ENCODE data around the gene CIC. TPM values are rescaled to one million over a fixed set of nuclear protein-coding genes. Genes with fewer than 3 reads are reported as not detected.

The CIC gene
- polyA plus RNA-seq, 1 donor (not counting 4 experiments of a cell fraction or from before 2014, with no cell fraction given) = 3.1 TPM

GRCh38 chr19:42333975-42334696, 65.1 kb downstream of the CIC start:
- FAIRE-seq (no peak), DNase-seq (ENCODE audit: low read depth, low spot score) (no peak)
- no peaks in the 10 kb centered on the region for H4K20me1 ChIP-seq (ENCODE audit: control insufficient read depth, extremely low read depth, insufficient read depth, low read length)
- TF ChIP-seq CTCF (optimal IDR thresholded peaks at IDR 0.05 in 1 of 3, IDR thresholded peaks at IDR 0.05 in 1 of 3, conservative IDR thresholded peaks at IDR 0.05 in 1 of 3; ENCODE audit: extremely low read depth in 1 of 3, insufficient read depth in 2 of 3, low read length in 3 of 3) (no peak), EZH2 (IDR thresholded peaks at IDR 0.05; ENCODE audit: low read length) (no peak)
- no peak overlapping the region for H3K4me3 ChIP-seq (ENCODE audit: control insufficient read depth in 2 of 3, extremely low read depth in 1 of 3, insufficient read depth in 2 of 3, low read depth in 1 of 3, low read length in 3 of 3)
- H3K9me1 ChIP-seq (ENCODE audit: control insufficient read depth, extremely low read depth, insufficient read depth, low read length) = no peaks in the 10 kb centered on the region
- H3K79me2 ChIP-seq (ENCODE audit: control insufficient read depth, insufficient read depth, low read length) = no peaks in the 10 kb centered on the region
- no peaks in the 10 kb centered on the region for H3K9me3 ChIP-seq (ENCODE audit: control insufficient read depth, low read depth, low read length)
- H3K4me1 ChIP-seq (ENCODE audit: control insufficient read depth, extremely low read depth, insufficient read depth, low read length) = no peaks in the 10 kb centered on the region
- H3K4me2 ChIP-seq (ENCODE audit: control insufficient read depth, extremely low read depth, insufficient read depth, low read depth, low read length) = no peak overlapping the region
- no peak overlapping the region for H2AFZ ChIP-seq (ENCODE audit: control insufficient read depth, low read length)
- no peaks in the 10 kb centered on the region for H3K27me3 ChIP-seq (ENCODE audit: control insufficient read depth, extremely low read depth, insufficient read depth, low read length)
- H3K9ac ChIP-seq (ENCODE audit: control insufficient read depth, extremely low read depth, insufficient read depth, low read length) = no peak overlapping the region
- peaks cover 3 to 9% of the 10 kb centered on the region in 2 experiments for H3K36me3 ChIP-seq (ENCODE audit: control insufficient read depth in 2 of 2, extremely low read depth in 1 of 2, insufficient read depth in 2 of 2, low read length in 2 of 2)
- H3K27ac ChIP-seq (ENCODE audit: control insufficient read depth, insufficient read depth, low read length) = no peak overlapping the region
- dilution Hi-C loops (cut with MboI; ENCODE audit: extremely low pct_ligation_motif_present, low sequenced_read_pairs) = no loop called here

DNA sequence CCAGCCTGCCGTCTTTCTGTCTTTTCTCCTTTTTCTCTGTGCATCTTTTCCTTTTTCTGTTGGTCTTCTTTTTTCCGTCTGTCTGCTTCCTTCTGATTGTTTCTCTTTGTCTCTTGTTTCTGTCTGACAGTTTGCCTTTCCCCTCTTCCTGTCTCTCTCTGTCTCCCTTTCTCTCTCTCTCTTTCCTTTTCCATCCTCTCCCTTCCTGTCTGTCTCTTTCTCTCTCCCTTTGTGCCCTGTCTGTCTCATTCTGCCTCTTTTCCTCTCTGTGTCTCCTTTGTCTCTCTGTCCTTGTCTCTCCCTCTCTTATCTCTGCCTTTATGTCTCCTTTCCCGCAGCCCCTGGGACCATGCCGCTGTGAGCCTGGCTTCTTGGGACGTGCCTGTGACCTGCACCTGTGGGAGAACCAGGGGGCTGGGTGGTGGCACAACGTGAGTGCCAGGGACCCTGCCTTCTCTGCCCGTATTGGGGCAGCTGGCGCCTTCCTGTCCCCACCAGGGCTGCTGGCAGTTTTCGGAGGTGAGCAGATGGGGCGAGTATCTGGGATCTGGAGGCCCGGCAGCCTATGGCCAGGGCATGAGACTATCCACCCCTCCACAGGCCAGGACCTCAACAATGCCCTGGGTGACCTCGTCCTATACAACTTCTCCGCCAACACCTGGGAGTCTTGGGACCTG, 65.8 kb downstream of the CIC start:
- Histone ChIP-seq H3K9me3 (ENCODE audit: control insufficient read depth, low read depth, low read length) (no peaks in the 10 kb centered on the region), H3K27me3 (ENCODE audit: control insufficient read depth, extremely low read depth, insufficient read depth, low read length) (no peaks in the 10 kb centered on the region), H3K4me2 (ENCODE audit: control insufficient read depth, extremely low read depth, insufficient read depth, low read depth, low read length) (no peak overlapping the region), H3K4me1 (ENCODE audit: control insufficient read depth, extremely low read depth, insufficient read depth, low read length) (no peaks in the 10 kb centered on the region), H2AFZ (ENCODE audit: control insufficient read depth, low read length) (no peak overlapping the region), H3K36me3 (ENCODE audit: control insufficient read depth in 2 of 2, extremely low read depth in 1 of 2, insufficient read depth in 2 of 2, low read length in 2 of 2) (peaks cover 3 to 9% of the 10 kb centered on the region in 2 experiments), H3K4me3 (ENCODE audit: control insufficient read depth in 2 of 3, extremely low read depth in 1 of 3, insufficient read depth in 2 of 3, low read depth in 1 of 3, low read length in 3 of 3) (no peak overlapping the region), H3K27ac (ENCODE audit: control insufficient read depth, insufficient read depth, low read length) (no peak overlapping the region), H4K20me1 (ENCODE audit: control insufficient read depth, extremely low read depth, insufficient read depth, low read length) (no peaks in the 10 kb centered on the region), H3K9ac (ENCODE audit: control insufficient read depth, extremely low read depth, insufficient read depth, low read length) (no peak overlapping the region), H3K9me1 (ENCODE audit: control insufficient read depth, extremely low read depth, insufficient read depth, low read length) (no peaks in the 10 kb centered on the region), H3K79me2 (ENCODE audit: control insufficient read depth, insufficient read depth, low read length) (no peaks in the 10 kb centered on the region)
- TF ChIP-seq EZH2 (IDR thresholded peaks at IDR 0.05; ENCODE audit: low read length) = no peak
- TF ChIP-seq CTCF (optimal IDR thresholded peaks at IDR 0.05 in 1 of 3, IDR thresholded peaks at IDR 0.05 in 1 of 3, conservative IDR thresholded peaks at IDR 0.05 in 1 of 3; ENCODE audit: extremely low read depth in 1 of 3, insufficient read depth in 2 of 3, low read length in 3 of 3) = no peak
- dilution Hi-C loops (cut with MboI; ENCODE audit: extremely low pct_ligation_motif_present, low sequenced_read_pairs) = no loop called here
- FAIRE-seq (no peak), DNase-seq (ENCODE audit: low read depth, low spot score) (no peak)
